ENCODE results near the gene ANKRD52.
"Not testable (repeated sequence)": the region's sequence is repeated elsewhere in the genome, so short reads cannot be mapped to it uniquely, and the experiment has no call there.

The ANKRD52 gene

GRCh38 chr12:56258068-56258819, at the start of gene ANKRD52:
ANKRD52 (minus strand) TSS chr12:56258384; CDS start chr12:56258269, 115 bp downstream.
- DNase-seq (ENCODE audit: low read depth in 2 of 2, low spot score in 1 of 2), result peak; percentile 38 to 54

GRCh38 chr12:56307221-56307965, 49.2 kb upstream of the ANKRD52 start:
- no peak for DNase-seq (ENCODE audit: low read depth in 2 of 2, low spot score in 1 of 2)

GRCh38 chr12:56304872-56305590, 46.8 kb upstream of the ANKRD52 start:
- no peak for DNase-seq (ENCODE audit: low read depth in 2 of 2, low spot score in 1 of 2)

GRCh38 chr12:56304276-56304675, 46.1 kb upstream of the ANKRD52 start:
- DNase-seq (ENCODE audit: low read depth in 2 of 2, low spot score in 1 of 2), result no peak

GRCh38 chr12:56300644-56301464, 42.7 kb upstream of the ANKRD52 start:
- DNase-seq (ENCODE audit: low read depth in 2 of 2, low spot score in 1 of 2), result no peak

GRCh38 chr12:56299853-56300643, 41.9 kb upstream of the ANKRD52 start, which contains the start of gene CS:
CS (minus strand) TSS chr12:56300330; CDS start chr12:56300201, 129 bp downstream.
- peak; percentile 95 to 98 for DNase-seq (ENCODE audit: low read depth in 2 of 2, low spot score in 1 of 2)

- no peak for DNase-seq (ENCODE audit: low read depth in 2 of 2, low spot score in 1 of 2)
These were observed 41.2 kb upstream of the ANKRD52 start for GRCh38 chr12:56299308-56299852.

GRCh38 chr12:56298828-56299227, 40.6 kb upstream of the ANKRD52 start:
- DNase-seq (ENCODE audit: low read depth in 2 of 2, low spot score in 1 of 2), result no peak

GRCh38 chr12:56297400-56297799, 39.2 kb upstream of the ANKRD52 start:
- DNase-seq (ENCODE audit: low read depth in 2 of 2, low spot score in 1 of 2), result no peak

- no peak for DNase-seq (ENCODE audit: low read depth in 2 of 2, low spot score in 1 of 2)
These were observed 38.1 kb upstream of the ANKRD52 start for GRCh38 chr12:56296295-56296694.

- DNase-seq (ENCODE audit: low read depth in 2 of 2, low spot score in 1 of 2), result no peak
These were observed 35.6 kb upstream of the ANKRD52 start for GRCh38 chr12:56293795-56294194.

GRCh38 chr12:56288705-56289387, 30.7 kb upstream of the ANKRD52 start:
- no peak for DNase-seq (ENCODE audit: low read depth in 2 of 2, low spot score in 1 of 2)

GRCh38 chr12:56286044-56286830, 28.1 kb upstream of the ANKRD52 start:
- DNase-seq (ENCODE audit: low read depth in 2 of 2, low spot score in 1 of 2), result no peak

- not testable (repeated sequence) for DNase-seq (ENCODE audit: low read depth in 2 of 2, low spot score in 1 of 2)
These were observed 26.1 kb upstream of the ANKRD52 start for GRCh38 chr12:56284263-56284662.

GRCh38 chr12:56282579-56282978, 24.4 kb upstream of the ANKRD52 start:
- no peak for DNase-seq (ENCODE audit: low read depth in 2 of 2, low spot score in 1 of 2)

- DNase-seq (ENCODE audit: low read depth in 2 of 2, low spot score in 1 of 2), result no peak
These were observed 23.8 kb upstream of the ANKRD52 start for GRCh38 chr12:56282030-56282429.

- no peak for DNase-seq (ENCODE audit: low read depth in 2 of 2, low spot score in 1 of 2)
These were observed 22.7 kb upstream of the ANKRD52 start for GRCh38 chr12:56280849-56281248.

- DNase-seq (ENCODE audit: low read depth in 2 of 2, low spot score in 1 of 2), result no peak
These were observed 20.7 kb upstream of the ANKRD52 start for GRCh38 chr12:56278905-56279304.

Measured in stimulated activated CD8-positive, alpha-beta memory T cell treated with anti-CD3 and anti-CD28 coated beads, Interleukin-4, amount 100 ng/mL, for 4 hours (primary cell).